ENCODE results near the gene KLK3. TPM values are rescaled to one million over a fixed set of nuclear protein-coding genes. Genes with fewer than 3 reads are reported as not detected.

KLK3 gene
- total RNA-seq, 1 experiment from 2014 or later: not detected

DNA sequence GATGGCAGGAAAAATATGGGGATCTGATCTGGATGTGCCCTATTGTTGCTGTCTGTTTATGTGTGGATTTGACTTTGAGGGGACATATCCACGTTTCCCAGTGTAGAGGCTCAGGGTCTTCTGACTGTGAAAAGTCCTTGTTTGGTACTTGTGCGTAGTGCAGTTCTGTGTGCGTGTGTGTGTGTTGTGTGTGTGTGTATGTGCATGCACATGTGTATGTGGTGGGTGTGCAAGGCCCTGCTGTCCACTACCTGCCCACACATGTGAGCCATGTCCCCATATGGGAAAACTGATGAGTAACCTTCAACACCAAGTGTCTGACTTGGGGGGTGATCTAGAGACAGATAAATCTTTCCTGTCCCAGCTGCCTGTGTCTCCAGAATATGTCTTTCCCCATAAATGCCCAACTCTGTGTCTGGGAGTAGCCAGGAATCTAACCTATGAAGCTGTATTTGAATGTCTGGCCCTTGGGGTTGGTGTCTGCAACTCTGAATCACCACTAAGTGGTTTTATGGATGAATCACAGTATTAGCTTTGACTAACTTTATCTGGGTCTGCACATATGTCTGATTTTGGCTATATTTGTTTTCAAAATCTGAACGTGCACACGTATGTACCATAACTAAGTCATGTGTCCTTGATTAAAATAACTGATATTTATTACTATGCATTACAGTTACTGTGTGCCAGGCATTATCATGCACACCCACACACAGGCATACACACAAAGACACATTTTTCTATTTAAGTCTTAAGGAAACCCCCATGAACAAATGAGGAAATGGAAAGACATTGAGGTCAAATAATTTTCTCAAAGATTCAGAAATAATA is 35.9 kb downstream of the KLK3 start:
- POLR2A ChIA-PET (ENCODE audit: unreplicated experiment): no interaction called here
- H3K4me1 ChIP-seq (ENCODE audit: insufficient read depth, low read length): peaks cover 28% of the 10 kb centered on the region
- intact Hi-C loops (cut with micrococcal nuclease): no loop called here
- CTCF ChIA-PET: no interaction called here
- H3K9ac ChIP-seq (ENCODE audit: low read length): no peak overlapping the region
- H2AFZ ChIP-seq (ENCODE audit: low read length): no peak overlapping the region
- no peaks in the 10 kb centered on the region for H4K20me1 ChIP-seq (ENCODE audit: low read length)
- ATAC-seq (peak; percentile 92), DNase-seq (peak; percentile 92)
- H3K4me3 ChIP-seq (ENCODE audit: low read length): no peak overlapping the region
- H3K27me3 ChIP-seq (ENCODE audit: low read length): peaks cover 9% of the 10 kb centered on the region; the same call in 1 of the 2 replicates
- no peaks in the 10 kb centered on the region for H3K9me2 ChIP-seq (replicated peaks; ENCODE audit: low read length)
- TF ChIP-seq EZH2 (IDR thresholded peaks at IDR 0.05; ENCODE audit: low read length, unreplicated experiment) (no peak), EZH2phosphoT487 (IDR thresholded peaks at IDR 0.05; ENCODE audit: borderline replicate concordance, low read length) (no peak)
- TF ChIP-seq, protein P1, sequence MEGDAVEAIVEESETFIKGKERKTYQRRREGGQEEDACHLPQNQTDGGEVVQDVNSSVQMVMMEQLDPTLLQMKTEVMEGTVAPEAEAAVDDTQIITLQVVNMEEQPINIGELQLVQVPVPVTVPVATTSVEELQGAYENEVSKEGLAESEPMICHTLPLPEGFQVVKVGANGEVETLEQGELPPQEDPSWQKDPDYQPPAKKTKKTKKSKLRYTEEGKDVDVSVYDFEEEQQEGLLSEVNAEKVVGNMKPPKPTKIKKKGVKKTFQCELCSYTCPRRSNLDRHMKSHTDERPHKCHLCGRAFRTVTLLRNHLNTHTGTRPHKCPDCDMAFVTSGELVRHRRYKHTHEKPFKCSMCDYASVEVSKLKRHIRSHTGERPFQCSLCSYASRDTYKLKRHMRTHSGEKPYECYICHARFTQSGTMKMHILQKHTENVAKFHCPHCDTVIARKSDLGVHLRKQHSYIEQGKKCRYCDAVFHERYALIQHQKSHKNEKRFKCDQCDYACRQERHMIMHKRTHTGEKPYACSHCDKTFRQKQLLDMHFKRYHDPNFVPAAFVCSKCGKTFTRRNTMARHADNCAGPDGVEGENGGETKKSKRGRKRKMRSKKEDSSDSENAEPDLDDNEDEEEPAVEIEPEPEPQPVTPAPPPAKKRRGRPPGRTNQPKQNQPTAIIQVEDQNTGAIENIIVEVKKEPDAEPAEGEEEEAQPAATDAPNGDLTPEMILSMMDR (conservative IDR thresholded peaks at IDR 0.05; ENCODE audit: low read depth, low read length): no peak
- H3F3A ChIP-seq (ENCODE audit: low read length, unreplicated experiment): peaks cover 8% of the 10 kb centered on the region
- H3K79me2 ChIP-seq (ENCODE audit: low read length): no peaks in the 10 kb centered on the region
- H3K36me3 ChIP-seq (ENCODE audit: low read depth, low read length): no peaks in the 10 kb centered on the region
- H3K9me3 ChIP-seq (ENCODE audit: low read length): no peaks in the 10 kb centered on the region
- H3K4me2 ChIP-seq (ENCODE audit: low read length): peak overlapping the region; percentile 46
- peak overlapping the region; percentile 45 for H3K27ac ChIP-seq (ENCODE audit: low read length)
- BruUV-seq (replicated peaks): no TSS peak

DNA sequence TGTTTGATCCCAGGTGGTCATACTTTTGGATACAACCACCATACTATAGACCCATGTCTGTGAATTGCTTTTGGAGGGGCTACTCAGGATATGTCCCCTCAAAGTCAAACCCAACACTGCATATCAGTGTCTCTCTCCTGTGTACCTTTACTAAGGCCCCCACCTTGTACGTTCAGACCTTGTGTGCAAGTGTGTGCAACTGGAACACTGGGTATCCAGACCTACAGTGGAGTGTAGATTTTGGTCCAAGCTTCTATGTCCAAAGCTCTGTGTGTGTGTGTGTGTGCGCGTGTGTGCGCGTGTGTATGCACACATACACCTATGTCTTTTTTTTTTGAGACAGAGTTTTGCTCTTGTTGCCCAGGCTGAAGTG is 36.5 kb downstream of the KLK3 start:
- Histone ChIP-seq H3K4me1 (ENCODE audit: insufficient read depth, low read length) (peaks cover 28% of the 10 kb centered on the region), H3K27me3 (ENCODE audit: low read length) (peaks cover 9% of the 10 kb centered on the region; the same call in 1 of the 2 replicates), H3K4me2 (ENCODE audit: low read length) (0 out of 2 replicates have a peak overlapping the region, but pooled peaks have one; percentile 36), H3K9me3 (ENCODE audit: low read length) (no peaks in the 10 kb centered on the region), H3K36me3 (ENCODE audit: low read depth, low read length) (no peaks in the 10 kb centered on the region), H3K9me2 (replicated peaks; ENCODE audit: low read length) (no peaks in the 10 kb centered on the region), H3K27ac (ENCODE audit: low read length) (no peak overlapping the region), H3F3A (ENCODE audit: low read length, unreplicated experiment) (peaks cover 8% of the 10 kb centered on the region), H3K4me3 (ENCODE audit: low read length) (no peak overlapping the region), H3K79me2 (ENCODE audit: low read length) (no peaks in the 10 kb centered on the region), H4K20me1 (ENCODE audit: low read length) (no peaks in the 10 kb centered on the region), H3K9ac (ENCODE audit: low read length) (no peak overlapping the region), H2AFZ (ENCODE audit: low read length) (no peak overlapping the region)
- CTCF ChIA-PET: no interaction called here
- ATAC-seq (no peak), DNase-seq (no peak)
- BruUV-seq (replicated peaks): no TSS peak
- intact Hi-C loops (cut with micrococcal nuclease): no loop called here
- no peak for TF ChIP-seq EZH2 (IDR thresholded peaks at IDR 0.05; ENCODE audit: low read length, unreplicated experiment)
- TF ChIP-seq EZH2phosphoT487 (IDR thresholded peaks at IDR 0.05; ENCODE audit: borderline replicate concordance, low read length): no peak
- TF ChIP-seq, protein P1 (conservative IDR thresholded peaks at IDR 0.05; ENCODE audit: low read depth, low read length): no peak
- POLR2A ChIA-PET (ENCODE audit: unreplicated experiment): no interaction called here
